SK-N-SH (cell line): ENCODE measurements around the gene BCL2L13.

Experiments
- FOXJ3 ChIP-seq: sonication (generic); formaldehyde crosslinking; IDR thresholded peaks from 2 replicates; pipeline ENCODE4 v1.5.1; 2020; ENCODE audit warnings: mild to moderate bottlenecking, missing genetic modification reagents
- GABPA ChIP-seq: IDR thresholded peaks from 2 replicates; pipeline ENCODE4 v1.4.0; 2012; ENCODE audit warnings: low read depth, mild to moderate bottlenecking
- MXI1 ChIP-seq: IDR thresholded peaks from 2 replicates; pipeline ENCODE4 v1.6.1; 2012; ENCODE audit warnings: mild to moderate bottlenecking, low read depth, low read length, improper control_type of control experiment
- POLR2AphosphoS5 ChIP-seq: IDR thresholded peaks from 2 replicates; pipeline ENCODE4 v1.6.1; 2012; ENCODE audit warnings: low read depth, low read length
- RFX5 ChIP-seq: IDR thresholded peaks from 2 replicates; pipeline ENCODE4 v1.6.1; 2012; ENCODE audit warnings: mild to moderate bottlenecking, improper control_type of control experiment, low read length
- SIN3A ChIP-seq: IDR thresholded peaks from 2 replicates; pipeline ENCODE4 v1.6.1; 2012; ENCODE audit warnings: low read depth, mild to moderate bottlenecking, low read length, moderate library complexity, borderline replicate concordance
- TF ChIP-seq, protein P1 (sequence below): fragments of 200-600 bp; sonication (generic); IDR thresholded peaks from 2 replicates; pipeline ENCODE4 v1.6.1; 2017; ENCODE audit warnings: antibody characterized with exemption, mild to moderate bottlenecking, moderate library complexity

DNA sequence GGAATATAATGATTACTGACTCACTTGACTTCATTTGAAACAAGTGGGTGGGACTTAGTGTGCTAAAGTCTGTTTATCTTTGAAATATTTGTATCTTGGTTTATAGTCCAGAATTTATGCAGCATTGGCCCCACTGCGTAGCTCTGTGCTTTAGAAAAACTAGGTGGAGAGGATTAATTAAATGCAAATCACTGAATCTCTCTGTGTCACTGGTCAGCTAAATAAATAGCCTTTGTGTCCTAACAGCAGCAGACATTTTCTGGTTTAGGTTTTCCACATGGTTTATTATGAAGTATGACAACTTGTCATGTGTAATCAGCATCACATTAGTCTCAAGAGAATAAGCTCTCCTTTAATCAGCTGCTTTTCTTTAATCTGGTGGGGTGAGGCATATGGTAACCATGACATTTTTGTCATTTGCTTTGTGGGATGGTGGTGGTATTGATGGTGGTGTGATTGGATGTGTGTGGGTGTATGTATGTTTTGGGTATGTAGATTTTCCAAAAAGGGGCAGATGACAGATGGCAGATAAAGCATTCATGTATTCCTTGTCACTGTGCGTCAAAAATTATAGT, 33.9 kb downstream of the BCL2L13 start:
- TF ChIP-seq, protein P1, sequence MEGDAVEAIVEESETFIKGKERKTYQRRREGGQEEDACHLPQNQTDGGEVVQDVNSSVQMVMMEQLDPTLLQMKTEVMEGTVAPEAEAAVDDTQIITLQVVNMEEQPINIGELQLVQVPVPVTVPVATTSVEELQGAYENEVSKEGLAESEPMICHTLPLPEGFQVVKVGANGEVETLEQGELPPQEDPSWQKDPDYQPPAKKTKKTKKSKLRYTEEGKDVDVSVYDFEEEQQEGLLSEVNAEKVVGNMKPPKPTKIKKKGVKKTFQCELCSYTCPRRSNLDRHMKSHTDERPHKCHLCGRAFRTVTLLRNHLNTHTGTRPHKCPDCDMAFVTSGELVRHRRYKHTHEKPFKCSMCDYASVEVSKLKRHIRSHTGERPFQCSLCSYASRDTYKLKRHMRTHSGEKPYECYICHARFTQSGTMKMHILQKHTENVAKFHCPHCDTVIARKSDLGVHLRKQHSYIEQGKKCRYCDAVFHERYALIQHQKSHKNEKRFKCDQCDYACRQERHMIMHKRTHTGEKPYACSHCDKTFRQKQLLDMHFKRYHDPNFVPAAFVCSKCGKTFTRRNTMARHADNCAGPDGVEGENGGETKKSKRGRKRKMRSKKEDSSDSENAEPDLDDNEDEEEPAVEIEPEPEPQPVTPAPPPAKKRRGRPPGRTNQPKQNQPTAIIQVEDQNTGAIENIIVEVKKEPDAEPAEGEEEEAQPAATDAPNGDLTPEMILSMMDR, result no peak
- TF ChIP-seq RFX5 (no peak), FOXJ3 (CRISPR knock-in tag) (no peak), MXI1 (0 out of 2 replicates have a peak, but pooled peaks have one; percentile 19), POLR2AphosphoS5 (peak; percentile 60; the same call in 1 of the 2 replicates), GABPA (no peak), SIN3A (no peak)
